GM23248 (cell line): Measurements from ENCODE around the gene IKBKG. TPM values are rescaled to one million over a fixed set of nuclear protein-coding genes. Genes with fewer than 3 reads are reported as not detected.

ENCODE experiments used
- DNase-seq: peaks from one replicate; pipeline ENCODE4 v3.0.0-alpha.2; 2015
- H2AFZ ChIP-seq: fragments of 200-600 bp; sonication (generic); 2 replicates; pipeline ENCODE4 v1.6.1; 2016; ENCODE audit warnings: antibody characterized with exemption
- H3F3A ChIP-seq: fragments of 200-600 bp; sonication (generic); 2 replicates; pipeline ENCODE4 v1.6.1; 2016; ENCODE audit warnings: mild to moderate bottlenecking, antibody characterized with exemption, mixed run types; ENCODE audit not compliant: insufficient read depth
- H3K27ac ChIP-seq: fragments of 200-600 bp; sonication (generic); 2 replicates; pipeline ENCODE4 v1.5.1; 2016; ENCODE audit warnings: mild to moderate bottlenecking
- H3K27me3 ChIP-seq: fragments of 200-600 bp; sonication (generic); replicated peaks from 2 replicates; pipeline ENCODE4 v1.6.1; 2016; ENCODE audit warnings: mild to moderate bottlenecking; ENCODE audit not compliant: insufficient read depth
- H3K36me3 ChIP-seq: fragments of 200-600 bp; sonication (generic); 2 replicates; pipeline ENCODE4 v1.6.1; 2016; ENCODE audit warnings: low read depth, mild to moderate bottlenecking
- H3K4me1 ChIP-seq: fragments of 200-600 bp; sonication (generic); 2 replicates; pipeline ENCODE4 v1.6.1; 2016; ENCODE audit warnings: mild to moderate bottlenecking; ENCODE audit not compliant: insufficient read depth
- H3K4me2 ChIP-seq: fragments of 200-600 bp; sonication (generic); one replicate; pipeline ENCODE4 v1.6.1; 2016; ENCODE audit warnings: mild to moderate bottlenecking; ENCODE audit not compliant: unreplicated experiment
- H3K4me3 ChIP-seq: fragments of 200-600 bp; sonication (generic); 2 replicates; pipeline ENCODE4 v1.5.1; 2016; ENCODE audit warnings: mild to moderate bottlenecking
- H3K79me2 ChIP-seq: fragments of 200-600 bp; sonication (generic); 2 replicates; pipeline ENCODE4 v1.6.1; 2016; ENCODE audit warnings: mild to moderate bottlenecking; ENCODE audit not compliant: insufficient read depth
- H3K9ac ChIP-seq: fragments of 200-600 bp; sonication (generic); 2 replicates; pipeline ENCODE4 v1.6.1; 2016; ENCODE audit warnings: mild to moderate bottlenecking
- H3K9me2 ChIP-seq: fragments of 200-600 bp; sonication (generic); 2 replicates; pipeline ENCODE4 v1.6.1; 2016; ENCODE audit warnings: mixed run types, mild to moderate bottlenecking, moderate library complexity; ENCODE audit not compliant: insufficient read depth
- H3K9me3 ChIP-seq: fragments of 200-600 bp; sonication (generic); one replicate; pipeline ENCODE4 v1.6.1; 2017; ENCODE audit warnings: low read depth
- H4K20me1 ChIP-seq: fragments of 200-600 bp; sonication (generic); 2 replicates; pipeline ENCODE4 v1.6.0; 2016; ENCODE audit not compliant: insufficient read depth
- EZH2 ChIP-seq: fragments of 200-600 bp; sonication (generic); IDR thresholded peaks from 2 replicates; pipeline ENCODE4 v1.6.1; 2018; ENCODE audit warnings: antibody characterized with exemption, mild to moderate bottlenecking; ENCODE audit not compliant: insufficient read depth, poor library complexity, severe bottlenecking
- EZH2phosphoT487 ChIP-seq: fragments of 200-600 bp; sonication (generic); IDR thresholded peaks from 2 replicates; pipeline ENCODE4 v1.6.1; 2018; ENCODE audit warnings: antibody characterized with exemption, moderate library complexity, mild to moderate bottlenecking, low read depth; ENCODE audit not compliant: insufficient read depth
- WGBS, 2 experiments: methylation state at CpG; one replicate each; pipeline ENCODE4 v1.1.6; 2015 to 2017; ENCODE audit warnings: low lambda C conversion rate in 2 of 2, low coverage in 1 of 2; ENCODE audit errors: missing lambda C conversion rate in 2 of 2; 5-methylcytosine and 5-hydroxymethylcytosine counted together
- in situ Hi-C: fragments of 300-500 bp; cut with MboI; formaldehyde crosslinking; loops from 2 replicates; pipeline ENCODE4 v1.15.0; 2020
- polyA plus RNA-seq: library from polyadenylated mRNA; unstranded; fragments of >200 nt; fragmentation: Nextera tagmentation; extraction: Ambion mirVana; gene quantifications from 2 replicates; pipeline ENCODE4 v1.2.1, GENCODE V29; 2016
- total RNA-seq: library from RNA; depleted of rRNA; stranded (reverse); fragments of >200 nt; shearing (Covaris generic); gene quantifications from 2 replicates; pipeline ENCODE4 v1.2.3, GENCODE V29; 2014

Gene IKBKG
- total and polyA plus RNA-seq, 2 experiments from 2014 or later = 25.9 to 26.2 TPM

GRCh38 chrX:154519389-154519788 is 28.0 kb upstream of the IKBKG start:
- Histone ChIP-seq H3K36me3 (no peaks in the 10 kb centered on the region), H3F3A (no peaks in the 10 kb centered on the region; the same call in 1 of the 2 replicates), H3K9me2 (no peaks in the 10 kb centered on the region), H3K9me3 (no peaks in the 10 kb centered on the region), H3K27me3 (no peaks in the 10 kb centered on the region), H3K9ac (no peak overlapping the region), H3K4me1 (no peaks in the 10 kb centered on the region), H3K27ac (no peak overlapping the region), H3K4me2 (no peak overlapping the region), H3K79me2 (peaks cover 15% of the 10 kb centered on the region), H4K20me1 (no peaks in the 10 kb centered on the region), H3K4me3 (no peak overlapping the region), H2AFZ (no peak overlapping the region)
- no peak for DNase-seq
- TF ChIP-seq EZH2phosphoT487 (no peak), EZH2 (no peak)
- in situ Hi-C loops = no loop called here
- 84 to 87% methylated on average over 8 of the region's 8 CpGs for WGBS, 2 experiments

- no peaks in the 10 kb centered on the region for H3K9me3 ChIP-seq
- H4K20me1 ChIP-seq = no peaks in the 10 kb centered on the region
- H3K9ac ChIP-seq = no peak overlapping the region
- 88 to 92% methylated on average over 14 of the region's 14 CpGs for WGBS, 2 experiments
- H3K79me2 ChIP-seq = no peaks in the 10 kb centered on the region
- no peak overlapping the region for H2AFZ ChIP-seq
- no peak overlapping the region for H3K27ac ChIP-seq
- in situ Hi-C loops = no loop called here
- no peak for TF ChIP-seq EZH2
- no peaks in the 10 kb centered on the region for H3K4me1 ChIP-seq
- no peaks in the 10 kb centered on the region for H3K36me3 ChIP-seq
- DNase-seq = no peak
- no peaks in the 10 kb centered on the region for H3K9me2 ChIP-seq
- no peak overlapping the region for H3K4me3 ChIP-seq
- H3K4me2 ChIP-seq = no peak overlapping the region
- no peaks in the 10 kb centered on the region for H3K27me3 ChIP-seq
- H3F3A ChIP-seq = no peaks in the 10 kb centered on the region
Measured at GRCh38 chrX:154525606-154526490, 21.6 kb upstream of the IKBKG start.

- TF ChIP-seq EZH2phosphoT487 = no peak
- Histone ChIP-seq H3K9me2 (no peaks in the 10 kb centered on the region), H2AFZ (peak overlapping the region; percentile 78), H3K27ac (peak overlapping the region; percentile 79), H3K36me3 (no peaks in the 10 kb centered on the region), H3K27me3 (no peaks in the 10 kb centered on the region), H3K79me2 (no peaks in the 10 kb centered on the region), H3K4me1 (no peaks in the 10 kb centered on the region), H3K4me3 (peak overlapping the region; percentile 65), H3F3A (no peaks in the 10 kb centered on the region), H3K9ac (peak overlapping the region; percentile 75), H3K9me3 (no peaks in the 10 kb centered on the region), H3K4me2 (peak overlapping the region; percentile 89), H4K20me1 (no peaks in the 10 kb centered on the region)
- in situ Hi-C loops = no loop called here
- DNase-seq = peak; percentile 83
- WGBS, 2 experiments = 0 to 1% methylated on average over 12 of the region's 15 CpGs
Measured at GRCh38 chrX:154526901-154527675, 20.3 kb upstream of the IKBKG start.

- Histone ChIP-seq H3F3A (no peaks in the 10 kb centered on the region), H3K79me2 (no peaks in the 10 kb centered on the region), H3K27ac (no peak overlapping the region), H4K20me1 (no peaks in the 10 kb centered on the region), H3K4me2 (no peak overlapping the region), H3K9me2 (no peaks in the 10 kb centered on the region), H3K4me1 (no peaks in the 10 kb centered on the region), H3K9me3 (no peaks in the 10 kb centered on the region), H3K27me3 (no peaks in the 10 kb centered on the region), H3K4me3 (no peak overlapping the region), H3K9ac (no peak overlapping the region), H3K36me3 (no peaks in the 10 kb centered on the region), H2AFZ (no peak overlapping the region)
- in situ Hi-C loops = no loop called here
- TF ChIP-seq EZH2phosphoT487 = no peak
- no peak for TF ChIP-seq EZH2
- WGBS, 2 experiments = 66 to 67% methylated on average over 6 of the region's 6 CpGs
- no peak for DNase-seq
Measured at GRCh38 chrX:154529206-154529612, 18.2 kb upstream of the IKBKG start.
